Activated CD4-positive, alpha-beta T cell treated with anti-CD3 and anti-CD28 coated beads, Interleukin-2, amount 50 U/mL, for 1 hour (primary cell): Measurements from ENCODE around the gene BDH1.
"Not testable (repeated sequence)": the region's sequence is repeated elsewhere in the genome, so short reads cannot be mapped to it uniquely, and the experiment has no call there.

Experiments
- DNase-seq: peaks from one replicate; pipeline ENCODE4 v3.0.0-alpha.2; 2020

BDH1 gene

DNA sequence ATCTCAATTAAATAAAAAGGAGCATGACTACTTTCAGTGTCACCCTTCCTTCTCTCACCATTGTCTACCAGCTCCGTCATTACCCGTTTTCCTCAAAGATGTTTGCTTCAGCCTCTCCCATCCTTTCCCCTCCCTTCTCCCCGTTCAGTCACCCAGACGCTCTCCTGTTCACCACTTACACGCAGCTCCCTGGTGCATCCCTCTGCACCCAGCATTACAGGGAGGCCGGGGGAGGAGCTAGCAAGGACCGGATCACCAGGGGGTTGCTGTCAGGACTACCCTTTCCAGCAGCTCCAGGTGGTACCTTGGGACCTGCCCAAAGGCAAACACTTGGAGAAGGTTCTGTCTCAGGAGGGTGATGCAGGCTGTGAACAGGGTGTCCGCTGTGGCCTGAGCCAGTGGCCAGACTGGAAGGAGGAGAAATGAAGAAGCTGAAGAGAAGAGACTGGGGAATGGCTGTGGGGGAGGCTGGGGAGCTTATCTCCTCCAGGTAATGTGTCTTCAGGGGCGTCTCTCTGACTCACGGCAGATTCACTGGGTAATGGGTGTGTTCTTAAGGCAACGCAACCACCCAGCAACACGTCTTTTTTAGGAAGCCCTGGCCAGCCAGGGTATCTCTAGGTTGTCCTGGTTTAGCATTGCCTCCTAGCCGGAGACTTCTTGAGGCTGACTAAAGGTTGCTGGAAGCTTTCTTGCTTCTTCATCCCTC is 21.8 kb upstream of the BDH1 start:
- no peak for DNase-seq

DNA sequence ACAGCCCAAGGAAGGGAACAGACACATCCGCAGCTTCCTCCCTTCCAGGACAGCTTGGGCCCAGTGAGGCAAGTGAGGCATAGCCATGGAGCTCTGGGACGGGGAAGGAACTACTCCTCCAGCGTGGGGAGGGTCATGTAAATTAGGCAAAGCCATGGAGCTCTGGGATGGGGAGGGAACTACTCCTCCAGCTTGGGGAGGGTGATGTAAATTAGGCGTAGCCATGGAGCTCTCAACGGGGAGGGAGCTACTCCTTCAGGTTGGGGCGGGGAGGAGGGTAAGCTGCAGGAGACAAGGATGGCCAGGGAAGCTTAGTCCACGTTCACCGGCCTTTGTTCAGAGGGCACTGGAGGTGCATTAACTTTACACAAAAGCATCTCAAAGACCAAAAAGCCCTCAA is 21.1 kb upstream of the BDH1 start:
- no peak for DNase-seq

DNA sequence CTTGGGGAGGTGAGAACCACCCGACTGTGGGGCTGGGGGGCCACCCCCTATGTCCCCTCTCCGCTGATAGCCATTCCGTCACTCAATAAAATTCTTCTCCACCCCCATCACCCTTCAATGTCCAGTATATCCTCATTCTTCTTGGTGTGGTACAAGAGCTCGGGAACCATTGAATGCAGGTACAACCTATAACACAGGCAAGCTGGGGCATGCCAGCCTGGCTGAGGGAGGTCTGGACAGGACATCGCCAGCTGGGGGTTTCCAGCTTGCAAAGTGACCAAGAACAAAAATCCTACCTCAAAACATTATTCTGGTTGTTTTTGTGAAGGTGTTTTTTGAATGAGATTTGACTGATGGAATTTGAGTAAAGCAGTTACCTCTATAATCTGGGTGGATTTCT is 19.6 kb upstream of the BDH1 start:
- DNase-seq = no peak

DNA sequence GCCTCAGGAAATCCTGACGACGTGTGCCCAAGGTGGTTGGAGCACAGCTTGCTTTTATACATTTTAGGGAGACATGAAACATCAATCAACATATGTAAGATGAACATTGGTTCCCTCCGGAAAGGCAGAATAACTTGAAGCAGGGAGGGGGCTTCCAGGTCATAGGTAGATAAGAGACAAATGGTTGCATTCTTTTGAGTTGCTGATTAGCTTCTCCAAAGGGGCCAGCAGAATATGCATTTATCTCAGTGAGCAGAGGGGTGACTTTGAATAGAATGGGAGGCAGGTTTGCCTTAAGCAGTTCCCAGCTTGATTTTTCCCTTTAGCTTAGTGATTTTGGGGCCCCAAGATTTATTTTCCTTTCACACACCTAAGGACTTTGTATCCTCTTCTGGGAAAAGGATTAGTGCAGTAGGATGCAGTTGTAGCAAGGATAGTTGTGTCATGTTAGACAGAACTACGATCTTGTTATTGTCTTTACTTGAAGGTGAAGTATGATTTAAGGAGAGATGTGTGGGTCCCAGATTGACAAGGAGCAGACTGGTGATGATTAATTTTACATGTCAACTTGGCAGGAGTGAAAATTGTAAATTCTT is 18.7 kb upstream of the BDH1 start:
- not testable (repeated sequence) for DNase-seq

DNA sequence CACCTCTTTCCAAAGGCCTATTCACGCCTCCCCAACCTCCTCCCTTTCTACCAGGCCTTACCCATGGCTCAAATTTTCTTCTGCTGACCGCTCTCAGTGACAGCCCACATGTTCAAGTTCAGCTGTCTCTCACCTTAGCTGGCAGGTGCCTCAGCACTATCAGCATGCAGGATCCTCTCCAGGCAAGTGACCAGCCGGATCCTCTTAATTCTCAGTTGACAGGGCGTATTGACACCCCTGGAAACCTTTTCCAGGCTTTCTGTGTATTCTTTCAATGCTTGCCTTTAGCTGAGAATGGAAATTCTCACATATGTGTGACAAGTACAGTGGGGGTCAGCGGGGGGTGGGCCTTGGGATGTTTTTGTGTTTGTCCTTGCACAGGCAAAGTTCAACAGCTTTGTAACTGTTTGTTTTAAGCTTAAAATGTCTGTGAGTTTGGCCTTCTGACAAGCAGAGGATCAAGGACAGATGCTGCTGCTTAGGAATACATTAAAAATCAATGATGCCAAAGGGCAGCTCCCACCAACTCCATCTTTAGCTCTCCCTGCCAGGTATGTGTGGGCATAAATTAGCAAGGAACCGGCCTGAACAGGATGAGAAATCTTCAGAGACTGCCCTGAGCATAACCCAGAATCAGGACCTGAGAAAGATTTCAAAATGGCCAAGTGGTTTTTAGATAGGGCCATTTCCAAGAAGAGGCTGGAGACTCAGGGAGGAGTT is 17.4 kb upstream of the BDH1 start:
- DNase-seq = no peak

DNA sequence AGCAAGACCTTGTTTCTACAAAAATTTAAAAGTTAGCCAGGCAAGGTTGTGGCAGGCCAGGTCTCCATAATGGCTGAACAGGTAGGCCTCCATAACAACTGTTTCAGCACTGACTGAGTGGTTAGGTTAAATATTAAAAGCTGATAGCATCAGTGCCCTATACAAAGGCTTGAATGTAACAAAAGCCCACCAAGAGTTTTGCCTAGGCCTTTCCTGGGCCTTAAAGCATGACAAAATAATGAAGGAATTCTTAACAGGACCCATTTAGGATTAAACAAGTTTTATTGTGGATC is 16.1 kb upstream of the BDH1 start:
- not testable (repeated sequence) for DNase-seq

DNA sequence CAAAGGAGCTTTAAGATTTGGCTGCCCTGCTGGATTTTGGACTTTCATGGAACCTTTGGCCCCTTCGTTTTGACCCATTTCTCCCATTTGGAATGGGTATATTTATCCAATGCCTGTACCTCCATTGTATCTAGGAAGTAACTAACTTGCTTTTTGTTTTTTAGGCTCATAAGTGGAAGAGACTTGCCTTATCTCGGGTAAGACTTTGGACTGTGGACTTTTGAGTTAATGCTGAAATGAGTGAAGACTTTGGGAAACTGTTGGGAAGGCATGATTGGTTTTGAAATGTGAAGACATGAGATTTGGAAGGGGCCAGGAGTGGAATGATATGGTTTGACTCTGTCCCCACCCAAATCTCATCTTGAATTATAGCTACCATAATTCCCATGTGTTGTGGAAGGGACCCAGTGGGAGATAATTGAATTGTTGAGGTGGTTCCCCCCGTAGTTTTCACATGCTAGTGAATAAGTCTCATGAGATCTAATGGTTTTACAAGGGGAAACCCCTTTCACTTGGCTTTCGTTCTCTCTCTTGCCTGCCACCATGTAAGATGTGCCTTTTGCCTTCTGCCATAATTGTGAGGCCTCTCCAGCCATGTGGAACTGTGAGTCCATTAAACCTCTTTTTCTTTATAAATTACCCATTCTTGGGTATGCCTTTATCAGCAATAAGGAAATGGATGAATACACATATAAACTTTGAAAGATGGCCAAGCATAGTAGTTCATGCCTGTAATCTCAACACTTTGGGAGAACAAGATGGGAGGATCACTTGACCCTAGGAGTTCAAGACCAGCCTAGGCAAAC is 15.5 kb upstream of the BDH1 start:
- not testable (repeated sequence) for DNase-seq

DNA sequence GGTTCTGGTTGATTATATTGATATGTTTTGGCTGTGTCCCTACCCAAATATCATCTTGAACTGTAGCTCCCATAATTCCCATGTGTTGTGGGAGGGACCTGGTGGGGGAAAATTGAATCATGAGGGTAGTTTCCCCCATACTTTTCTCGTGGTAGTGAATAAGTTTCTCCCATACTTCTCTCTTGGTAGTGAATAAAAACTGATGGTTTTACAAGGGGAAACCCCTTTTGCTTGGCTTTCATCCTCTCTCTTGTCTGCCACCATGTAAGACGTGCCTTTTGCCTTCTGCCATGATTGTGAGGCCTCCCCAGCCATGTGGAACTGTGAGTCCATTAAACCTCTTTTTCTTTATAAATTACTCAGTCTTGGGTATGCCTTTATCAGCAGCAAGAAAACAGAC is 13.7 kb upstream of the BDH1 start:
- not testable (repeated sequence) for DNase-seq

DNA sequence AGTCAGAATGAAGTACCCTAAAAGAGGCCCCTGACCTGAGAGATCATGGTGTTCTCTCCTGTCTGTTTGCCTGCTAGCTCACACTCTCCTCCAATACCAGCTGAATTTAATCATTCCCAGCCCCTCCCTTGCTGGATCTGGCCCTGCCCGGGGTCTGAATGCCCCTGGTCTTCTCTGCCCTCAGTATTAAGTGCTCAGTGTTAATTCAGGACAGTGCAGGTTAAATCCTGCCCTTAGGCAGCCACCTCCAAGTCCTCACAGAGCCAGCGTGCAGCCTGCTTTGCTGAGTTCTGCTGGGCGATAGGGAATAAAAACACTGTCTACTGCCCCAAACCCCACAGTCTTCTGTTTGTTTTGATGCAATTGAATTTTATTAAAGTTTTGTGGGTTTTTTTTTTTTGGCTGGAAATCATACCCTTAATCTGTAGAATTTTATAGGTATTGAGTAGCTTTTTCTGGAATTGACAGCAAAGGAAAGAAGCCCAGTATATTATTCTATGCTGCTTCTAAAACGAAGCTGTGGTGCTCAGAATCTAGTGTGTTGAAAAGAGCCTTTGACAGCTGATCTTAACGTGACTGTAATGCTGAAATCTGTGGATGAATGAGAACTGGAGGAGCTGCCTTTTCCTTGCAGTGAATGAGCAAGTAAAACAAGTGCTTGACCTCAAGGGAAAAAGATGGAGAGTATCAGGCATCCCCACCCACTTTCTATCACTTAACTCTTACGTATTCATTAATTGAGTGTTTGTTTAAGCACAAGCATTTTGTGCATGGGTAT is 12.3 kb upstream of the BDH1 start:
- no peak for DNase-seq

DNA sequence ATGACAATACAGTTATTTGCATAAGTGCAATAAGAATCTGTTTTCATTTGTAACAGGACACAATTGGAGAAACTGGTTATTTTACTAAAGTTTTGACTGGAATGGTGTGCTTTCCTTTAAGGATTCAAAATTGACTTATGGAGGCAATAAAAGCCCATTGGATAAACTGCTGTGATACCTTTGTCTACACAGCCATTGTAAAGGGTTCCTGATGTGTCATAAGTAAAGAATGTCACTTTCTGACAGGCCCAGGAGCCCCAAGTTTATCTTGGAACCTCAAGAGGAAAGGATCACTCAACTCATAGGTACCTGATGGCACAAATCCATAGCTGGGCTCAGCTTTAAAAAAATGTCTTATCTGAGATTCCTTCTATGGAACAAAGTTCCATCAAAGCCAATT is 10.4 kb upstream of the BDH1 start:
- not testable (repeated sequence) for DNase-seq

DNA sequence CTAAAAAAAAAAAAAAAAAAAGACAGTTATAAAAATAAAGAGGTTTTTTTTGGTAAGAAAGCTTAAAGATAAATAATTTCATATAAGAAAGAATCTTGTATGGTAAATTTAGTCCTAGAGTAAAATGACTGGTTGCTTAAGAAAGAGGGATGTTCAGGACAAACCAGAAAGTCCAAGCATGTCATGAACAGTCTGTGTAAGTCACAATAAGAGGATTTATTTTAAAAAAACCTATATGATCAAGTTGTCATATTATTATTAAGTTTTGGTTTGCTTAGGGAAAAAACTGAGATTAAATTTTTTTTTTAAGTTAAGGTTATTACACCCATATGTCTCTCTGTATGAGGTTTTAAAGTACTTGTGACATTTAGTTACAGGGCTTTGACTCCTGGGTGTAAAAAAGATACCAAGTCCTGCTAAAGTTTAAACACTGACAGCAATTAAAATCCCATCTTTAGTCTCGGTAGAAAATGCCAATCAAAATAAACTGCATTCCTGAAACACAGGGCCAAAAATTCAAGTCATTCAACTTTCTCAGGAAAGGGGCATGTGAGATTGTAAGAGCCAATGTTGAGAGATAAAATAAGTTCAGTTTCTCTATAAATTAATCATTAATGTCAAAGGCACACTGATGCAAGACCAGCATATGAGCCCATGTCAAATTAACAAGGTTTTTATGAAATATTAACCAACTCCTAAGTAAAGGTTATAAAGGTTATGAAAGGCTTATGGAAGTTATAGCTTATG is 8.5 kb upstream of the BDH1 start:
- DNase-seq = no peak

DNA sequence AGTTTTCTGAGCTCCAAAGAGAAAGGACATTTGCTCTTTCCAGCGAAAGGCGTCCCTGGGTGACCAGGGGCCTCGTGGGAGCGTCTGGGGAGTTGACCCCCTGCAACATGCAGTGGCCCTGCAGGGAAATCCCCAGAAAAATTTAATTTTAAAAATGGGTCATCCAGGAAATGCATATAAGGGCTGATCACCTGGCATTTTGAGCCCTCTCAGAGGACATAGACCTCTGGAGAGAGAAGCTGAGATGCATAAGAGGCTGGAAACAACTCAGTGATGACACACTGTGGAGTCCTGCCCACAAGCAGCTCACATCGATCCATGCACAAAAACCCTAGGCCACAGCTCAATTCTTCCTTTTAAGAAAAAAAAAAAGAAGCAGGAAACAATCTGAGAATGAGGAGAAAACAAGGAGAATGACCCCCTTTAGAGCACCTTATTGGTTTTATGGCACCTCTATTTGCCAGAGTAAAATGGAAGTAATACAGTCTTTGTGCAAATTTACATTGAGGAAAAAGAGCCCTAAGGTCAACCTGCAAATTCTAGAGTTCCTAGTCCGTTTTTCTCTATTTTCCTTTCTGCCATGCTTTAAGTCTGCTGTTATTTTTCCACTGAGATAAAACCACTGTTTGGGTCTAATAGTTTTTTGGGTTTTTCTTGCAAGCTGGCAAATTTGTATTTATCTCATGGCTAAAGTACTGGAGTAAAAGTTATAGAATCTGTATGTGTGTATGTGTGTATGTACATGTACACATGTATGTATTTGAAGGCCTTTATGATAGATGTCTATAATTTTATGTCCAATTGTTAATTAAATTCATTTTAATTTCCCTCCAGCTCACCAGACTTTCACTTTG is 6.9 kb upstream of the BDH1 start:
- no peak for DNase-seq

DNA sequence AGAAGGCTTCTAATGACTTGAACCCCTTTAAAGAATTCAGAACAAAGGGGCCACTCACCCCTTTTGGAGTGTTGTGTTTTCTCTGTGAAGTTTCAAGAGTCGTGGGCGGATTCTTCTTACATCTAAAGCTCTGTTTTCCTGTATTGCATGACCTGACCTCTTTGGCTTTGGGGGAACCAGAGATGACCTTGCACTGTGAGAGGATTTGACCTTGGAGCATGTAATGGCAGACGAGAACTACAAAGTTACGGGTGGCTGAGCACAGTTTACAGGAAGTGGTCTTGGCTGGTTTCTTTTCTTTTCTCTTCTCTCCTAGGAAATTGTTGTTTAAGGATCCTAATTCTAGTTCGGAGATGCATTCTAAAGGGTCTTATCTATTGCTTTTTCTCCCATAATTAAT is 6.2 kb upstream of the BDH1 start:
- DNase-seq = no peak

DNA sequence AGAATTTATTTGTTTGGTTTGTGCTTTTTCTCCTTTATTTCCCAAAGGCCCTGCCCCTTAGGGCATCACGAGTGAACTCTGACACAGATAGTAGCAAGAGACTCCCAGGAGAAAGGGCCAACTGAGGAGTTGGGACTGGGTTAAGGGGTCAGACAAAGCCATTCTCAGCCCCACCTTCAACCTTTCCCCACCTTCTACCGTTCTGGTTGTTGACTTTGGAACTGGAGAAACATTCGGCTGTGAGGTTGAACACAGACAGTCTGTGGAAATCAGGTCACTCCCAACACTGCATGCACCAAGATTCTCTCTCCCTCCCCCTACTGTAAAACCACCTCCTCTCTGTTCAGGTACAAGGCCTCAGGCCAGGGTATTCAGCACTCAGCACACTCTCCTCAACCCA is 3.9 kb upstream of the BDH1 start:
- no peak for DNase-seq

DNA sequence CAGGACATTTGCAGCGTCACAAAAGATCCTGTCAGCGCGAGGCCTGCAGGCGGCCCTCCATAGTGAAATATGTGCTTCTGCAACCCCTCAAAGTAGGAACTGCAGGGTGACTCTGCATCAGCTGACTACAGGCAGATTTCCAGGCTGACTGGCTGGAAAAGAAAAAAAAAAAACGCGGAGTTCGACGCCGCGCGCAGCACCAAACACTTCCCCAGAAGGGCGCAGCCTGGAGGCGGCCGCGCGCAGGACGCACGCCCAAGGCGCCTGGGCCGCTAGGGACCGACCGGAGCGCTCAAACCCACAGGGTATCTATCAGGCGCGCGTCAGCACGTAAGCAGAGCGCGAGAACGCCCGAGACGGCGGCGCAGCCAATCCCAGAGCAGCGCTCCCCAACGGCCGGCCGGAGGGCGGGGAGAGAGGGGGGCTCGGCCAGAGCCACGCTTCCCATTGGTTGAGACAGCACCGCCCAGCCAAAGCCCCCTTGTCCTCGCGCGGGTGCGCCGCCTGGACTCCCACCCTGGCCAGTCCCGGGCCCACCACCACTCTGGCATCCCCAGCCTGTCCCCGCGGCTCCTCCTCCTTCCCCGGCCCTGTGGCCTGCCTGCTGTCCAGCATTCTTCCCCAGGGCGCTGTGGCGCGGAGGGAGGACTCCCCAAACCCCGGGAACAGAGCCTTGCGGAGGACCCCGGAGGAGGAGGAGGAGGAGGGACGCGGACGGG is 1.0 kb downstream of the BDH1 start:
- DNase-seq = peak; percentile 89

DNA sequence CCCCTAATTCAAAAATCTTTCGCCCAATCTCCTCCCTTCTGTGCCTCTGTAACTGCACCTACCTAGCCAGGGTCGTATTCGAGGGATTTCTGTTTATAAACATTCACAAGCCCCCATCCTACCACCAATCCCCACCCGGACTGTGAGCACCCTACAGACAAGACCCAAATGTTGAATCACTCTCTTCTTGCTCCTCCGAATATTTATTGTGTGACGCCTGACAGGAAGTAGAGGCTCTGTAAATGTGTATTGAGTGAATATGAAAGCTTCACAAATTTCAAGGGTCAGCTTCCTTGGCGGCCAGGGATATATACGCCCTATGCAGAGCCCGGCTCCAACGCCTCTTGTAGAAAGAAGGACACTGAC is 1.6 kb downstream of the BDH1 start:
- no peak for DNase-seq

DNA sequence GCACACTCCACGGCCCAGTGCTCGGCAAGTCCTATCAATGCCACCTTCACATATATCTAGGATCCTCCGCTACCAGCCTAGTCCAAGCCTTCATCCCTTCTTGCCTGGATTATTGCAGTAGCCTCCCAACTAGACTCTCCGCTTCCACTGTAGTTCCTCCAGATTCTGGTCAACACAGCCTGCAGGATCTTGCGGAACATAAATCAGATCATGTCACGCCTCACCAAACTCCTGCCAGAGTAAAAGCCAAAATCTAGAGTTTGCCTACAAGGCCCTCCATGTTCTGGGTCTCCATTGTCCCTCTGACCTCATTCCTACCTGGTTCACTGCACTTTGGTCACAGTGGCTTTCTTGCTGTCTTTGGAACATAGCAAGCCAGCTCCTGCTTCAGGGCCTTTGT is 3.6 kb downstream of the BDH1 start:
- DNase-seq = no peak

DNA sequence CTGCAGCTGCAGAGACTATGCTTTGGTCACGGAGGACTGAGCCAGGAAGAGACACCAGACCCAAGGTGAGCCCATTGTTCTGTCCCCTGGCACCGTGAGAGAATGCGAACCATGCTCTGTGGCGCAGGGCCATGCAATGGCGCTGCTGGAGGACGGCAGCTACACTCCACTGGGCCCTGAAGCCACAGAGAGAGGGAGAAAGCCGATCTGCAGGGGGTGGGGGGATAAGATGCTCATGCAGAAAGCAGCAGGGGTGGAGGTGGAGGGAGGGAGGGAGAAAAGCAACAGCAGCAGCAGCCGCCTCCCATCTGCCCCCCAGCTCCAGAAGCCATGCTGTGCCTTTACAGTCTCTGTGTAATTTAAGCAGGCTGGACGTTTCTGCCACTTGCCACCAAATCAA is 5.3 kb downstream of the BDH1 start:
- DNase-seq = no peak

DNA sequence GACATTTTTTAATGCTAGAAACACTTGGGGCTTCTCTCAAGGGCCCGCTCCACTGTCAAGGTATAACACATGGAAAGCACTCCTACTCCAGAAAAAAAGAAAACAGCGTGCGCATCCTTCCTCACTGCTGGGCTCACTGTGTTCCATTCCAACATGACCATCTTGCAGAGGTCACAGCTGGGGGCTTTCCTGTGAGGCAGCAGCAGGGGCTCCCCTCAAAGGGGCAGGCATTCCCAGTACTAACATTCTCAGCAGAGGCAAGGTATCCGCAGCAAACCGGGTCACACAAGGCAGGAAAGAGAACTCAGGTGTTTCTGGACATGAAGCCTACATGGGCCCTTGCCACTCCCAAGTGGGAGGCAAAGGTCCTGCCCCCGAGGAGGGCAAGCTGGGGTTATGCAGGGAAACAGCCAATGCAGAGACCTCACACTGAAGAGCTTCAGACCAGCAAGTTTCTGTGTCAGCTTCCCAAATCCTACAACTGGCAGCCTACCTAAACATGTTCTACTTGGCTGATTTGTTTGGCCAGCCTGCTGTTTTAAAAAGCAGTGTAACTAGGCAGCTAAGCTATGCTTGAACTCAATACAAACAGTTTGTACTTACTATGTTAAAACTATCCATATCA is 6.4 kb downstream of the BDH1 start:
- no peak for DNase-seq
